Measurements from ENCODE around the gene TNXB. TPM values are rescaled to one million over a fixed set of nuclear protein-coding genes. Genes with fewer than 3 reads are reported as not detected.

Gene TNXB
- total RNA-seq (2022; extraction: Qiagen RNA extraction; ENCODE audit: low read depth): 0.54 to 0.95 TPM (median 0.63 TPM) in 5 replicates

GRCh38 chr6:32109114-32109764, at the start of gene TNXB:
TNXB (minus strand) TSS chr6:32109338; CDS start chr6:32098198, 11,140 bp downstream.

DNA sequence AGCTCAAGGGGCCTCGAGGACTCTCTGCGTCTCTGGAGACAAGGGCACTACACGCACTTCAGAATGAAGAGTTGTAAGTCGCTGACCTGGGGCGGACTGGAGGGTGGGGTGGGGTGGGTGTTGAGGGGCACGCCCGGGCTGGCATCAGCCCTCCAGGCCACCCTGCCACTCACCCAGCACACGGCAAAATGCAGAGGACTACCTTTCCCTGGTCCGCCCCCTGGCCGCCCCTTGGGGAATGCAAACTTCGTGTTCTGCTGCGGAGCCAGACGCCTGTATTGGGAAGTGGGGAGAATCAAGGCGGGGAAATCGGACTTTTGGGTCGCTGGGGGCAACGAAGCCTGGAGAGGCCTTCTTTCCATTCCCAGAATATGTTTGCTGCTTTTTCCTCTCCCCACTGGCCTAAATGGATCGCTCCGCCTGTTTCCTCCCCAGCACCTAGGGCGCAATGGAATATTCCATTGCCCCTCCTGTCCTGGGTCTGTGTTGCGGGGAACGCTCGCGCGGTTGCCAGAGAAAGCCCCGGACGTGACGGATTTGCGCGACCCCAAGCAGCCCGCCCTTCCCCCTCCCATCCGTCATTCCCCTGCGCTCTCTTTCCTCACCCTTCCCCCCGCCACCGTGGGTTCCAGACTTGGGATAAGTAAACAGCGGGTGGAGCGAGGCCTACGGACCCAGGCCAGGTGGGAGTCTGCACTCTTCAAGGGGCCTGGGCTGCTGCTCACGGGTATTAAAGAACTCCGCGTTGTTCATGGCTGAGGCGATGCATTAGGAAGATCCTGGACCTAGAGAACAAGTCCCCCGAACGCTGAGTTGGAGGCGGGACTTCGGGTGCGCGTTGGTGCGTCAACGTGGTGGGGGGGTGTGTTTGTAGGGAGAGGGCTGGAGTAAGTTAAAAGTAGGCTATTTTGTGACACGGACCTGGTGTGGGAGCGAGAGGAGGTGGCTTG, 44.7 kb upstream of the TNXB start, which contains the start of gene PPT2:
TSS of gene PPT2 (plus strand) at position 578 of the 950 bp plus-strand sequence. CDS start 454 bp downstream, outside the sequence.

GRCh38 chr6:32151863-32152768, 43.0 kb upstream of the TNXB start, which contains the start of gene PRRT1:
PRRT1 (minus strand) TSS chr6:32151939; CDS start chr6:32151827, 112 bp downstream.

DNA sequence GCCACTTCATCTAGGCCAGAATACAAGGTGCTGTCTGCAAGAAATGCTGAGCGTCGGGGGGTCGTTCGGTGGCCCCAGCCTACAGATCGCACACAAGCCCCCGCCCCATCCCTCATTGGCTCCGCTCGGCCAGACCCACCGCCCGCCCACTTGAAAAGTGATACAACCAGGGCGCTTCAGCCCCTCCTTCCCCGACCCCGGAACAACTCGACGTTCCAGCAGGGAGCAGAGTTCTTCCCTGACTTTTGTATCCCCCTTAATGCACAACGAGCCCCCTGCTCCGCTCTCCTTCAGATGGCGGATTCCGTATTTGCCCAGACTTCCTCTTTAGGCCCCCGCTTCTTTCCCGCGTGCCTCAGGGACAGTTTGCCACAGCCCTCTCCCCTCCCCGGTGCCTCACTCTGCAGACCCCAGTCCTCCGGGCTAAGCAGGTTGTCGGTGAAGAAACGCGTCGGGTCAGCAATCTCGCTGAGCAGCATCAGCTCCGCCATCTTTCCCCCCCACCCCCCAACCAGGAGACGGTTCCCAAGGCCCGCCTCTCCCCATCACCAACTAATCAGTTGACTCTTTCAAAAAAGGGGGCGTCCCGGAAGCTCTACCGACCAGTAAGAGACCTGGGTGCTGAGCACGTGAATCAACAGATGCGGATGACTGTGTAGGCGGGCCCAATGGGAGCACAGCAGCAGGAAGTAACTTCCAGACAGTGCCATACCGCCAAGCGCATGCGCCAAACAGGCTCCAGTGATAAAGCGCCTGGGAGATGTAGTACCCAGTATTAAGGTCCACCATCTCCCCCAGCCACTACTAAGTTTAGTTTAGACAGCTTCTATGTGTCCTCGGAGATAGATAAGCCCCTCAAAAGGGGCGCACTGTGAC, 18.8 kb upstream of the TNXB start, which contains the start of gene ATF6B:
TSS of gene ATF6B (minus strand) at position 530 of the 876 bp plus-strand sequence. CDS start at position 491, 39 bp downstream.

DNA sequence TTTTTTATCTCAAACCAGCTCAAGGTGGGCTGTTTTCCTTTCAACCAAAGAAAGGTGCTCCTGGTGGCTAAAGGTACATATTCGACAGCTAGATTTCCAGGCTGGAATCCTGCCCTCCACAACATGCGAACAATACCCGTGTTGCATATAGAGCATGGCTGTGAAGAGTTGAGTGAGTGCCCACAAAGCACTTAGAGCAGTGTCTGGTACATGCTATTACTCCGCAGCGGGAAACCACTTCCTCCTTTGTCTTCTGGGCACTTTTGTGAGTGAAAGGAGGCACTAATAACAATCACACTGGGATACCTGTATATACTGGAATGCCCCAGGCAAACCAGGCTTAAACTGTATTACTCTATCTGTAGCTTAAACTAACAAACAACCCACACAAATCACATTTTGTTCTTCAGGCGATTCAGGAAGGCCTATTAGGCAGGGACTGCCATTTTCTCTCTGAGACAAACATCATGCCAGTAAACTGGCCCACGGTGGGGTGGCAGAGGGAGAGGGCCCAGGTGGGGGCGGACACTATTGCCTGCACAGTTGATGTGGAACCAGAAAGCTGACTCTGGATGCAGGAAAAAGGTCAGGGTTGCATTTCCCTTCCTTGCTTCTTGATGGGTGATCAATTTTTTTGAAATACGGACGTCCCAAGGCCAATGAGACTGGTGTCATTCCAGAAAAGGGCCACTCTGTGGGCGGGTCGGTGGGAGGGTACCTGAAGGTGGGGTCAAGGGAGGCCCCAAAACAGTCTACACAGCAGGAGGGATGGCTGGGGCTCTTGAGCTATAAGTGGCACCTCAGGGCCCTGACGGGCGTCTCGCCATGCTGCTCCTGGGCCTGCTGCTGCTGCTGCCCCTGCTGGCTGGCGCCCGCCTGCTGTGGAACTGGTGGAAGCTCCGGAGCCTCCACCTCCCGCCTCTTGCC, 71.3 kb downstream of the TNXB start, which contains the start of gene CYP21A2:
TSS of gene CYP21A2 (plus strand) at position 818 of the 927 bp plus-strand sequence. CDS start at position 826, 8 bp downstream.

GRCh38 chr6:32014547-32014946, 94.6 kb downstream of the TNXB start, which contains the start of gene C4B:
C4B (plus strand) TSS chr6:32014795; CDS start chr6:32014846, 51 bp downstream.

Other genes starting within 250 kb of the TNXB start
- gene NEU1, start 246.5 kb downstream of the TNXB start, total RNA-seq (2022; extraction: Qiagen RNA extraction; ENCODE audit: low read depth): 21.7 to 35.4 TPM (median 28.7 TPM) in 5 replicates
- gene SLC44A4, start 230.3 kb downstream of the TNXB start, total RNA-seq (2022; extraction: Qiagen RNA extraction; ENCODE audit: low read depth): 0.07 to 0.30 TPM in 2 of 5 replicates, not detected in the others
- gene EHMT2, start 211.6 kb downstream of the TNXB start, total RNA-seq (2022; extraction: Qiagen RNA extraction; ENCODE audit: low read depth): 22.5 to 32.0 TPM (median 30.5 TPM) in 5 replicates
- 3.1 to 4.9 TPM (median 4.2 TPM) in 5 replicates for gene ZBTB12, start 207.3 kb downstream of the TNXB start, total RNA-seq (2022; extraction: Qiagen RNA extraction; ENCODE audit: low read depth)
- gene C2, start 181.6 kb downstream of the TNXB start, total RNA-seq (2022; extraction: Qiagen RNA extraction; ENCODE audit: low read depth): 0.15 to 0.45 TPM (median 0.35 TPM) in 5 replicates
- gene CFB, start 163.2 kb downstream of the TNXB start, total RNA-seq (2022; extraction: Qiagen RNA extraction; ENCODE audit: low read depth): 2.0 to 3.3 TPM (median 2.9 TPM) in 5 replicates
- gene NELFE, start 150.4 kb downstream of the TNXB start, total RNA-seq (2022; extraction: Qiagen RNA extraction; ENCODE audit: low read depth): 75.3 to 97.3 TPM (median 88.3 TPM) in 5 replicates
- gene SKIC2, start 150.2 kb downstream of the TNXB start, total RNA-seq (2022; extraction: Qiagen RNA extraction; ENCODE audit: low read depth): 19.8 to 25.9 TPM (median 24.7 TPM) in 5 replicates
- gene DXO, start 137.2 kb downstream of the TNXB start, total RNA-seq (2022; extraction: Qiagen RNA extraction; ENCODE audit: low read depth): 11.0 to 14.3 TPM (median 11.9 TPM) in 5 replicates
- 0.50 to 1.7 TPM (median 0.99 TPM) in 5 replicates for gene C4A, start 127.3 kb downstream of the TNXB start, total RNA-seq (2022; extraction: Qiagen RNA extraction; ENCODE audit: low read depth)
- gene C4B, start 94.5 kb downstream of the TNXB start, total RNA-seq (2022; extraction: Qiagen RNA extraction; ENCODE audit: low read depth): 0.34 to 1.5 TPM (median 0.57 TPM) in 5 replicates
- not detected in 5 replicates for gene CYP21A2, start 70.9 kb downstream of the TNXB start, total RNA-seq (2022; extraction: Qiagen RNA extraction; ENCODE audit: low read depth)
- gene ATF6B, start 18.9 kb upstream of the TNXB start, total RNA-seq (2022; extraction: Qiagen RNA extraction; ENCODE audit: low read depth): 24.9 to 35.5 TPM (median 34.2 TPM) in 5 replicates
- 7.4 to 7.9 TPM (median 7.7 TPM) in 5 replicates for gene FKBPL, start 20.9 kb upstream of the TNXB start, total RNA-seq (2022; extraction: Qiagen RNA extraction; ENCODE audit: low read depth)
- 0.59 to 0.97 TPM (median 0.74 TPM) in 5 replicates for gene PRRT1, start 42.6 kb upstream of the TNXB start, total RNA-seq (2022; extraction: Qiagen RNA extraction; ENCODE audit: low read depth)
- 7.0 to 9.9 TPM (median 8.1 TPM) in 5 replicates for gene PPT2, start 44.8 kb upstream of the TNXB start, total RNA-seq (2022; extraction: Qiagen RNA extraction; ENCODE audit: low read depth)
- gene EGFL8, start 55.3 kb upstream of the TNXB start, total RNA-seq (2022; extraction: Qiagen RNA extraction; ENCODE audit: low read depth): 0.95 to 2.5 TPM (median 2.2 TPM) in 5 replicates
- 31.2 to 41.0 TPM (median 38.4 TPM) in 5 replicates for gene AGPAT1, start 66.7 kb upstream of the TNXB start, total RNA-seq (2022; extraction: Qiagen RNA extraction; ENCODE audit: low read depth)
- gene RNF5, start 69.1 kb upstream of the TNXB start, total RNA-seq (2022; extraction: Qiagen RNA extraction; ENCODE audit: low read depth): 33.1 to 49.3 TPM (median 47.7 TPM) in 5 replicates
- gene AGER, start 74.9 kb upstream of the TNXB start, total RNA-seq (2022; extraction: Qiagen RNA extraction; ENCODE audit: low read depth): 1.4 to 1.9 TPM (median 1.7 TPM) in 5 replicates
- 13.3 to 19.7 TPM (median 17.1 TPM) in 5 replicates for gene PBX2, start 80.9 kb upstream of the TNXB start, total RNA-seq (2022; extraction: Qiagen RNA extraction; ENCODE audit: low read depth)
- gene GPSM3, start 83.3 kb upstream of the TNXB start, total RNA-seq (2022; extraction: Qiagen RNA extraction; ENCODE audit: low read depth): 0.26 to 0.58 TPM (median 0.38 TPM) in 5 replicates
- 0.22 to 0.73 TPM (median 0.46 TPM) in 5 replicates for gene NOTCH4, start 114.7 kb upstream of the TNXB start, total RNA-seq (2022; extraction: Qiagen RNA extraction; ENCODE audit: low read depth)

Data from A549 treated with RU486 at 1 μM for 4 hours (cell line).